IPS DF 6.9 (cell line): Measurements from ENCODE around the gene TACC3.

ENCODE experiments used
- DNase-seq: peaks from one replicate; pipeline ENCODE4 v3.0.0-alpha.2; 2013; ENCODE audit warnings: low read depth, low spot score
- H3K27ac ChIP-seq: one replicate; pipeline ENCODE4 v1.5.1; 2013; ENCODE audit warnings: low read length, control low read depth
- H3K27me3 ChIP-seq: 2 replicates; pipeline ENCODE4 v1.6.1; 2013; ENCODE audit warnings: mild to moderate bottlenecking, low read length; ENCODE audit not compliant: control insufficient read depth, insufficient read depth
- H3K36me3 ChIP-seq: 2 replicates; pipeline ENCODE4 v1.6.1; 2013; ENCODE audit warnings: low read length; ENCODE audit not compliant: control insufficient read depth, insufficient read depth
- H3K4me1 ChIP-seq: 2 replicates; pipeline ENCODE4 v1.6.1; 2013; ENCODE audit warnings: low read length; ENCODE audit not compliant: control insufficient read depth, insufficient read depth
- H3K4me3 ChIP-seq: 2 replicates; pipeline ENCODE4 v1.5.1; 2013; ENCODE audit warnings: mild to moderate bottlenecking, low read length
- H3K9me3 ChIP-seq: 2 replicates; pipeline ENCODE4 v1.6.1; 2013; ENCODE audit warnings: low read length, inconsistent platforms; ENCODE audit not compliant: control insufficient read depth, insufficient read depth
- WGBS: extraction: QIAGEN DNeasy Blood & Tissue Kit; methylation state at CpG from one replicate; pipeline ENCODE4 v1.1.7; 2013; ENCODE audit warnings: mixed read lengths, missing lambda C conversion rate; ENCODE audit not compliant: insufficient read length, insufficient coverage; 5-methylcytosine and 5-hydroxymethylcytosine counted together

The TACC3 gene

DNA sequence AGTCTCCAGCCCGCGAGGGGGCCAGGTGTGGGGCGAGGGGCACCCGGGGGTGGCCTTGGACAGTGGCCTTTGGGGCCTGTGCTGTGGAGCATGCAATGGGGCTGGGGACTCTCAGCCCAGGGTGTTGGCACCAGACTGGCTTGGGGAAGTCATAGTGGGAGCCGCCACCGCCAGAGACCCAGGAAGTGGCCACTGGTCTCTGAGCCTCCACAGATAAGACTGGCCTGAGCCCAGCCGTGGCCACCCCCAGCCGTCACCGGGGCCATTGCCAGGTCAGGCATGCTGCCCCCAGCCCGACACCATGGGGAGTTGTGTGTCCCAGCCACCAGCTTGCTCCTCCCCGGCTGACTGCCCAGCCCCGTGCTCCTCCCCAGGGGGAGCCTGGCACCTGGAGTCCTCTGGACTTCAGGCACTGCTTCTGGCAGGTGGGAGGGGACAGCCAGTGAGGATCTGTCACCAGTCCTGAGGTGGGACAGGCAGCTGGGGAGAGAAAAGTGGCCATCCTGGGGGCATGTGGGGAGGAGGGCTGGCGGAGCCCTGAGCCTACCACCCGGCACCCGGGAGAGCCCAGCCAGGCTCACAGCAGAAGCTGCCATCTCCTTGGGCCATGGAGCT, 32.5 kb downstream of the TACC3 start:
- Histone ChIP-seq H3K4me1 (peaks cover 10% of the 10 kb centered on the region), H3K9me3 (no peaks in the 10 kb centered on the region), H3K36me3 (no peaks in the 10 kb centered on the region; the same call in 1 of the 2 replicates), H3K4me3 (no peak overlapping the region), H3K27me3 (no peaks in the 10 kb centered on the region), H3K27ac (no peak overlapping the region)
- WGBS = no CpG with 5 or more reads among the region's 15 CpGs
- DNase-seq = no peak

DNA sequence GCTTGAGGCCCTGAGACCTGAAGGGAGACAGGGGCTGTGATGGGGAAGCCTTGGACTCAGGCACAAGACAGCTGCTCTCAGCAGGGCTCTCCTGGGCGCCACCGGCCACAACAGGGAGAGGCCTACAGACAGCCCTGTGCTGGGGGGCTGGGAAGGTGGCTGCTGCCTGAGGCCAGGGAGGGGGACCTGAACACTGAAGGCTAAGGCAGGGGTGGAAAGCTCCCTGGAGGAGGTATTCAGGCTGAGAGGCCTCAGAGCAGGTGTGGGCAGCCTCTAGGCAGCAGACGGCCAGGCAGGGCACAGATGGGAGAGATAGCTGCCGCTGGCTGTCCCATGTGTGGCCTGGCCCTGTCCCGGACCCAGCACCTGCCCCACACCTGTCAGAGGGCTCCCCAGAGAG, 33.0 kb downstream of the TACC3 start:
- H3K36me3 ChIP-seq = no peaks in the 10 kb centered on the region; the same call in 1 of the 2 replicates
- DNase-seq = no peak
- H3K9me3 ChIP-seq = no peaks in the 10 kb centered on the region
- H3K27me3 ChIP-seq = no peaks in the 10 kb centered on the region
- H3K4me3 ChIP-seq = no peak overlapping the region
- no CpG with 5 or more reads among the region's 5 CpGs for WGBS
- no peak overlapping the region for H3K27ac ChIP-seq
- peaks cover 10% of the 10 kb centered on the region for H3K4me1 ChIP-seq

DNA sequence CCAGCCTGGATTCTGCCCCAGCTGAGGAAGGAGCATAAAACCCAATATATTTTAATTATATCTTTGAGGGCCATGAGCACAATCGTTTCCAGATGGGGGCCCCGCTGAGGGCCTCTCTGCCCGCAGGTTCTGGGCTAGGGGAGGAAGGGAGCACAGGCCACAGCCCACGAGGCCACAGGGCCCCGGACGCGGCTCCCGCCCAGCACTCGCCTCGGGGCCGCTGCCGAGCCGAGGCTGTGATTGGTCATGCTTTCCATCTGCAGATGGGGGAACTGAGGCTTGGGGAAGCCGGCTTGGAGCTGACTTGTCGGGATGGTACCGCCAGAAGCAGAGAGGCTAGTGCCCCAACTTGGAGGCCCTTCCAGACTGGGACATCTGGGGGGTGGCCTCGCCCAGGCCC, 34.0 kb downstream of the TACC3 start:
- Histone ChIP-seq H3K9me3 (no peaks in the 10 kb centered on the region), H3K27me3 (no peaks in the 10 kb centered on the region), H3K4me3 (no peak overlapping the region), H3K4me1 (peaks cover 8% of the 10 kb centered on the region), H3K36me3 (no peaks in the 10 kb centered on the region; the same call in 1 of the 2 replicates), H3K27ac (no peak overlapping the region)
- no CpG with 5 or more reads among the region's 17 CpGs for WGBS
- DNase-seq = no peak

DNA sequence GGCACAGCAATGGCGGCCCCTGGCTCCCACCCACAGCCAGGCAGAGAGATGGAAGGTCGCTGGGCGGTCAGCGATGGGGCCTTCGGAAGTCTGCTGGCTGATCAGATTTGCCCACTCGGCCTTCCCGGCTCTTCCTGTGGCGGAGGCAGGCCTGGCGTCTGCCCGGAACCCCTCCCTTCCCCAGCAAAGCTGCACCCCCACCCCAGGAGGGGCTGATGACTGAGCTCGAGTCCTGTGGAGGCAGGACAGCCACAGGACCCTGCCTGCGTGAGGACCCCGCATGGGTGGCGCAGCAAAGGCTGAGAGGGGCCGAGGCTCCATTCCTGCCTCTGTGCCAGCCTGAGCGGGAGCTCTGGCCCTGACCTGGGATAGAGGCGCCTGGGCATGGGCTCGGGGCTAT, 34.8 kb downstream of the TACC3 start:
- no peak overlapping the region for H3K4me3 ChIP-seq
- no peaks in the 10 kb centered on the region for H3K9me3 ChIP-seq
- H3K36me3 ChIP-seq = no peaks in the 10 kb centered on the region; the same call in 1 of the 2 replicates
- H3K4me1 ChIP-seq = peaks cover 8% of the 10 kb centered on the region
- no peaks in the 10 kb centered on the region for H3K27me3 ChIP-seq
- whole genome bisulfite sequencing = no CpG with 5 or more reads among the region's 18 CpGs
- H3K27ac ChIP-seq = no peak overlapping the region
- DNase-seq = no peak

DNA sequence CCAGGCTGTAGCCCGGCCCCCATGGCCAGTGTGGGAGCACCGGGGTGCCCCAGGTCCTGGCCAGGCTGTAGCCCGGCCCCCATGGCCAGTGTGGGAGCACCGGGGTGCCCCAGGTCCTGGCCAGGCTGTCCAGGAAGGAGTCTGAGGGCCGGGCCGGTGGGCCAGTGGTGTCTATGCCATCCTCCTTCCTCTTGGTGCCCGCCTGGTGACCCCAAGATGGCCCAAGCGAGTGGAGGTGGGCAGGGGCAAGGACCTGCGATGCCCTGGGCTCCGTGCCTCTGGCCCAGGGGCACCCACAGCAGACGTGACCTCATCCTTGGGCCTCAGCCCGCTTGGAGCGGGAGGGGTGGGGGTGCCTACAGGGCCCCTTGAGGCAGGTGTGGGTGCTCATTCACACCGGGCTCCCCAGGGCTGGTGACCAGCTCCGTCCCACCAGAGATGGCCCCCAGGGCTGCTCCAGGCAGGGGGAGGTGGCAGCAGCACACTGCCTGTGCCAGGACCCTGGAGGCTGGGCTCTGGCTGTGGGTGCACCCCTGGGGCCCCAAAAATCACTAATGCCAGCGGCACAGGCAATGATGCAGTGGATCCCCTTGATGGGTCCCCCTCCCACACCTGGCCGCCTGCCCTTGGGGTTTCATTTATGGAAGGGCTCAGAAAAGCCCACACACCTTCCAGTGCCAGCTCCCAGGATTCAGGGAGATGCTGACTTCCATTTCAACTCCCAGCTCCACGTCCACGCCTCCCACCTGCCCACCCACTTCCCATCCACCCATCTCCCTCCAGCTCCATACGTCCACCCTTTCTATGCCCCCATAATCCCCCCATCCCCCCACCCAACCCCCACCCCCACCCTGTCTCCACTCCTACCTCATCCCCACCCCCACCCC, 35.8 kb downstream of the TACC3 start:
- Histone ChIP-seq H3K27me3 (no peaks in the 10 kb centered on the region), H3K4me3 (no peak overlapping the region), H3K36me3 (no peaks in the 10 kb centered on the region; the same call in 1 of the 2 replicates), H3K27ac (no peak overlapping the region), H3K9me3 (no peaks in the 10 kb centered on the region), H3K4me1 (peaks cover 6% of the 10 kb centered on the region)
- DNase-seq = no peak
- WGBS = no CpG with 5 or more reads among the region's 20 CpGs

DNA sequence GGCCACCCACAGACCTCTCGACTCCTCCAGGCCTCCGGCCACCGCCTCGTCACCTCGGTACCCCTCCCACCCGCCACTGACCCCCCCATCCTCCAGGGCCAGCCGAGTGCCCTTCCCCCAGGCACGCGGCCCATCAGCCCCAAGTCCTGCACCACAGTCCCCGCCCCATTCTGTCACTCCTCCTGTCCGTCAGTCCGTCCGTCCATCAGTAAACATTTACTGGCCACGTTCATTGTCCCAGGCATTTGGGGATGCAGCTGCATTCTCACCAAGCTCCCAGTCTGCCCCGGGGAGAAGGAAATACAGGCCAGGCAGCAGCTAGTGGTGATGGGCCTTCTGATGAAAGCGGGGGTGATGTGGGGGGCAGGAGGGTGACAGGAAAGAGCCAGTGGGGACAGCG, 36.5 kb downstream of the TACC3 start:
- Histone ChIP-seq H3K36me3 (no peaks in the 10 kb centered on the region; the same call in 1 of the 2 replicates), H3K27me3 (no peaks in the 10 kb centered on the region), H3K4me1 (no peaks in the 10 kb centered on the region; the same call in 1 of the 2 replicates), H3K27ac (no peak overlapping the region), H3K9me3 (no peaks in the 10 kb centered on the region), H3K4me3 (no peak overlapping the region)
- WGBS = no CpG with 5 or more reads among the region's 17 CpGs
- DNase-seq = no peak

DNA sequence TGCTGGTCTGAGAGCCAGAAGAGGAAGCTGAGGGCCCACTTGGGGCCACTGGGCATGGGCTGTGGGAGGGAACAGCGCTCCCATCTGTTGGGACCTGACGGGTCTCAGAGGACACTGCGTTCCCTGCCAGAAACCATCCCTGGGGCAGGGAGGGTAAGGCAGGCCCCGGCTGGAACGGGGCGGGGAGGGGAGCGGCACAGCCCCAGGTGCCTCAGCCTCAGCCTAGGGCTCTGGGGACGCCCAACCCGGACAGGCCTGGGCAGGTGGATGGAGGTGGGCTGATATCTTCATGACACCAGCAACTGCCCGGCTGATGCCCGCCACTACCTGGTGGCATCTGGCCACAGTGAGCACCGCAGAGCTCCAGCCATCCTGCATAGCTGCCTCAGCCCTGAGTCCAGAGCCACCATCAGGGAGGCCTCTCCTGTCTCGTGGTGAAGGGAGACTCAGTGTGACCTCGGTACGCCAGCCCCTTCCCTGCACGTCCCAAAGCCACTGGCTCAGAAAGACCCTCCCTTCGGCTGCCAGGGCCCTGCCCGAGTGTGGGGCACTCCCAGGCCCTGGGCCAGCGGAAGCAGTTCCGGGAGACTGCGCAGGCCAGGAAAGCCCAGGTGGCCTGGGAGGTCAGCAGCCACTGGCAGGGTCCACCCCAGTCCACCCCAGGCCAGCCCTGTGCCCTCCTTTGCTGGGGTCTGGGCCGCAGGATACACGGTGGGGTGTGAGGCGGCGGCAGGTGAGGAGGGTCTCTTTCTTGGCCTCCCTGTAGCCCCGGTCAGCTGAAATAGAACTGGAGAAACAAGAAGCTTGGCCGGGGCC, 37.2 kb downstream of the TACC3 start:
- Histone ChIP-seq H3K4me3 (no peak overlapping the region), H3K27ac (no peak overlapping the region), H3K27me3 (no peaks in the 10 kb centered on the region), H3K36me3 (no peaks in the 10 kb centered on the region; the same call in 1 of the 2 replicates), H3K4me1 (no peaks in the 10 kb centered on the region; the same call in 1 of the 2 replicates), H3K9me3 (no peaks in the 10 kb centered on the region)
- WGBS = no CpG with 5 or more reads among the region's 27 CpGs
- DNase-seq = no peak

DNA sequence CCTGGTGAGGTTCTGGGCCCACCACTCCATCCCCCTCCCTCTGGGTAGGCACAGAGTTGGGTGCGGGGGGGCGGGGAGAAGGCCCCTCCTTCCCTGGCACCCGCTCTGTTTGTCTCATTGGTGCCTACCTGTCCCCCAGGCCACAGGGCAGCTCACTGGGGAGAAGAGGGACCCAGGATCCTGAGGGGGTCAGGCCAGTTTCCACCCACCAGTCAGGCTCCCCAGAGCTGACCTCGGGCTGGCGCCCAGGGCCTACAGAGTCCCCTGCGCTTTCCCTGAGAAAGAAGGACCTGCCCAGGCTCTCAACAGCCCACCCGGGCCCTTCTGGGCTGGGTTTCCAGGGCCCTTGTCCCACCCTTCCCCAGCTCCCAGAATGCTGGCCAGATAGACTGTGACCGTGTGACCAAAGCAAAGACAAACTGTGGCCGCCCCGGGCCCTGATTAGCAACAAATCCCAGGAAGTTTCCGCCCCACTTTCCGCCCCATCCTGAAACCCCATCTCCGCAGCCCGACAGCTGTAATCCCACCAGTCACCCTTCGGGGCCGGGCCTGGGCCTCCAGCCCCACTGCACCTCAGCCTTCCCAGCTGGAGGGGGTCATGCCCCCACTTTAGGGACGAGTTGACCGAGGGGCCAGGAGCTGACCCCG, 38.0 kb downstream of the TACC3 start:
- Histone ChIP-seq H3K36me3 (no peaks in the 10 kb centered on the region), H3K9me3 (no peaks in the 10 kb centered on the region), H3K27me3 (no peaks in the 10 kb centered on the region), H3K27ac (no peak overlapping the region), H3K4me1 (peaks cover 1% of the 10 kb centered on the region; the same call in 1 of the 2 replicates), H3K4me3 (no peak overlapping the region)
- WGBS = no CpG with 5 or more reads among the region's 19 CpGs
- DNase-seq = no peak

DNA sequence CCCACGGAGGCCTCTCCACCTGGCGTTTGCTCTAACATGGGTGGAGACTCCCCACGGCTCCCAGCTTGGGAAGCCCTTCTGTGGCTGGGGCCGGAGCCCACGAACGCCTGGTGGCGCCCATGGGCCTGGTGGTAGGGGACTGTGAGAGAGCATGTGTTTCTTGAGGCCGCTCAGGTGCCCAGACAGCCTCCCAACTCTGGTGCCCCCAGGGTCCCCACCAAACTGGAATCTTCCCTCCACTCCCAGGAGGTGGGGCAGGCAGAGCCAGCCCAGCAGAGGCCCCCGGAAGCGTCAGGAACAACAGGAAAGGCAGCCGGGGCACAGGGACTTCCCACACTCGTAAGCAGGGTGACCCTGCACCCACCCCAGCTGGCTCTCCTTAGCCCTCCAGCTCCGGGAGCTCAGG, 38.5 kb downstream of the TACC3 start:
- no peaks in the 10 kb centered on the region for H3K27me3 ChIP-seq
- H3K27ac ChIP-seq = no peak overlapping the region
- no peak for DNase-seq
- no peaks in the 10 kb centered on the region for H3K9me3 ChIP-seq
- no CpG with 5 or more reads among the region's 13 CpGs for WGBS
- peaks cover 1% of the 10 kb centered on the region; the same call in 1 of the 2 replicates for H3K4me1 ChIP-seq
- no peaks in the 10 kb centered on the region for H3K36me3 ChIP-seq
- H3K4me3 ChIP-seq = no peak overlapping the region
